ENCODE results near the gene MESP2. TPM values are rescaled to one million over a fixed set of nuclear protein-coding genes. Genes with fewer than 3 reads are reported as not detected.

The MESP2 gene
- total and polyA plus RNA-seq, 9 of the 15 experiments (the other 6 are each of a cell fraction or from before 2014, with no cell fraction given): 0.08 to 0.82 (median 0.37) TPM

- POLR2A ChIA-PET: interaction anchor here (1.1 kb wide), 1 partner anchor 9 kb away, joined by 3 read pairs; no protein-coding TSS in a partner anchor
- CTCF ChIA-PET (ENCODE audit: low intra/inter-chr PET ratio): no interaction called here
- no peaks in the 10 kb centered on the region; the same call in 1 of the 2 replicates for H4K20me1 ChIP-seq (replicated peaks; ENCODE audit: control insufficient read depth, insufficient read depth, low read length)
- TF ChIP-seq TEAD4 (IDR thresholded peaks at IDR 0.05; ENCODE audit: low read length) (0 out of 2 replicates have a peak, but pooled peaks have one; percentile 20), TEAD4 (CRISPR knock-in tag; IDR thresholded peaks at IDR 0.05; ENCODE audit: borderline replicate concordance) (no peak), NFXL1 (CRISPR knock-in tag; IDR thresholded peaks at IDR 0.05) (no peak), L3MBTL2 (IDR thresholded peaks at IDR 0.05) (peak; percentile 41)
- H2AFZ ChIP-seq (ENCODE audit: low read depth, low read length): 0 out of 2 replicates have a peak overlapping the region, but pooled peaks have one; percentile 0
- H3K9ac ChIP-seq (ENCODE audit: insufficient read depth in 1 of 2, low read depth in 2 of 2, low read length in 2 of 2): no peak overlapping the region; a peak in 1 of 4 replicates
- in situ Hi-C loops (cut with MboI) (no loop called here), intact Hi-C loops (cut with micrococcal nuclease) (no loop called here)
- H3K4me3 ChIP-seq: no peak overlapping the region
- 31% methylated on average over 3 of the region's 3 CpGs for WGBS (ENCODE audit: insufficient coverage, low coverage, missing lambda C conversion rate)
- DNase-seq (ENCODE audit: extremely low read depth in 1 of 4, low spot score in 3 of 4) (no peak), ATAC-seq (no peak), FAIRE-seq (no peak)
- peaks cover 13 to 25% of the 10 kb centered on the region in 2 experiments; a peak in 4 of 5 replicates for H3K4me1 ChIP-seq (replicated peaks in 1 of 2; ENCODE audit: control insufficient read depth in 2 of 2, insufficient read depth in 2 of 2, low read length in 2 of 2)
- H3K4me2 ChIP-seq (ENCODE audit: insufficient read depth, low read length): no peak overlapping the region
- no peaks in the 10 kb centered on the region for H3K27me3 ChIP-seq (ENCODE audit: control insufficient read depth in 2 of 2, insufficient read depth in 2 of 2, low read length in 2 of 2)
- peaks cover 3% of the 10 kb centered on the region for H3K9me1 ChIP-seq (ENCODE audit: control insufficient read depth, insufficient read depth, low read length)
- BruUV-seq (replicated peaks): no TSS peak
- H3K9me3 ChIP-seq (replicated peaks; ENCODE audit: control insufficient read depth, insufficient read depth, low read depth, low read length): no peaks in the 10 kb centered on the region
- H3K79me2 ChIP-seq (ENCODE audit: control insufficient read depth, insufficient read depth, low read length): no peaks in the 10 kb centered on the region
- no peak overlapping the region for H3K27ac ChIP-seq (ENCODE audit: extremely low read depth, low read depth, low read length)
- no peaks in the 10 kb centered on the region for H3K36me3 ChIP-seq (ENCODE audit: control insufficient read depth, insufficient read depth, low read length)
Observed at GRCh38 chr15:89769366-89769765, 6.8 kb upstream of the MESP2 start.

DNA sequence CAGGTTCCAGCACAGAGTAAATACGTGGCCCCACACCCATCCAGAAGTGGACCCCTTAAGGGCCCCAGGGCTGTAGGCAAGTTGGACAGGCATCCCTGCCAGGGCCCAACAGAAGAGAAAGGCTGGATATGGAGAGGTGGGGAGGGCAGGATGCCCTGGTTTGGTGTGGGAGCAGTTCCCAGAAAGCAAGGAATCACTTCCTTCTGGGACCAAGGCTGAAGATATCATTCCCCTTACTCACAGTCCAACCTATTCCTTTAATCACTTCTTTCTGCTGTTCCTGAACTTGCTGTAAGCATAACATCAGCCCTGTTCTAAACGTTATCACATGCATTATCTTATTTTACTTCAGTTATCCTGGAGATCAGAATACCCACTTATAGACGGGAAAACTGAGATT is 6.1 kb upstream of the MESP2 start:
- H3K27ac ChIP-seq (ENCODE audit: extremely low read depth, low read depth, low read length): no peak overlapping the region
- H2AFZ ChIP-seq (ENCODE audit: low read depth, low read length): no peak overlapping the region
- H3K79me2 ChIP-seq (ENCODE audit: control insufficient read depth, insufficient read depth, low read length): no peaks in the 10 kb centered on the region
- peaks cover 13 to 25% of the 10 kb centered on the region in 2 experiments; a peak in 4 of 5 replicates for H3K4me1 ChIP-seq (replicated peaks in 1 of 2; ENCODE audit: control insufficient read depth in 2 of 2, insufficient read depth in 2 of 2, low read length in 2 of 2)
- TF ChIP-seq U2AF1 (optimal IDR thresholded peaks at IDR 0.05; ENCODE audit: low read depth, low read length): no peak
- TF ChIP-seq THRB (CRISPR knock-in tag; conservative IDR thresholded peaks at IDR 0.05): no peak
- TF ChIP-seq BCOR (IDR thresholded peaks at IDR 0.05): no peak
- no peak for TF ChIP-seq NR2F6 (CRISPR knock-in tag; IDR thresholded peaks at IDR 0.05)
- TF ChIP-seq ZNF778 (CRISPR knock-in tag; IDR thresholded peaks at IDR 0.05): no peak
- TF ChIP-seq ZBTB1 (CRISPR knock-in tag; IDR thresholded peaks at IDR 0.05; ENCODE audit: borderline replicate concordance, low read depth): no peak
- no peak for TF ChIP-seq EP300 (IDR thresholded peaks at IDR 0.05; ENCODE audit: low read length)
- no peak for TF ChIP-seq CBX5 (IDR thresholded peaks at IDR 0.05; ENCODE audit: borderline replicate concordance, low read depth)
- no peak for TF ChIP-seq ELF1 (tag; IDR thresholded peaks at IDR 0.05)
- TF ChIP-seq MED1 (CRISPR knock-in tag; IDR thresholded peaks at IDR 0.05; ENCODE audit: borderline replicate concordance): no peak
- no peak for TF ChIP-seq HNRNPUL1 (IDR thresholded peaks at IDR 0.05; ENCODE audit: low read length)
- TF ChIP-seq HDAC1 (IDR thresholded peaks at IDR 0.05): no peak
- no peak for TF ChIP-seq CCNT2 (IDR thresholded peaks at IDR 0.05; ENCODE audit: borderline replicate concordance, extremely low read depth, insufficient read length, low read depth, low read length)
- no peaks in the 10 kb centered on the region for H3K36me3 ChIP-seq (ENCODE audit: control insufficient read depth, insufficient read depth, low read length)
- no peak overlapping the region; a peak in 1 of 4 replicates for H3K9ac ChIP-seq (ENCODE audit: insufficient read depth in 1 of 2, low read depth in 2 of 2, low read length in 2 of 2)
- peaks cover 3% of the 10 kb centered on the region for H3K9me1 ChIP-seq (ENCODE audit: control insufficient read depth, insufficient read depth, low read length)
- H4K20me1 ChIP-seq (replicated peaks; ENCODE audit: control insufficient read depth, insufficient read depth, low read length): no peaks in the 10 kb centered on the region; the same call in 1 of the 2 replicates
- FAIRE-seq (no peak), DNase-seq (ENCODE audit: extremely low read depth in 1 of 4, low spot score in 3 of 4) (no peak), ATAC-seq (no peak)
- H3K4me2 ChIP-seq (ENCODE audit: insufficient read depth, low read length): no peak overlapping the region
- no peaks in the 10 kb centered on the region for H3K27me3 ChIP-seq (ENCODE audit: control insufficient read depth in 2 of 2, insufficient read depth in 2 of 2, low read length in 2 of 2)
- CTCF ChIA-PET (ENCODE audit: low intra/inter-chr PET ratio): no interaction called here
- BruUV-seq (replicated peaks): no TSS peak
- POLR2A ChIA-PET: no interaction called here
- intact Hi-C loops (cut with micrococcal nuclease): no loop called here
- H3K4me3 ChIP-seq: no peak overlapping the region
- WGBS (ENCODE audit: insufficient coverage, low coverage, missing lambda C conversion rate): 11% methylated on average over 3 of the region's 3 CpGs
- no peaks in the 10 kb centered on the region for H3K9me3 ChIP-seq (replicated peaks; ENCODE audit: control insufficient read depth, insufficient read depth, low read depth, low read length)
- in situ Hi-C loops (cut with MboI): no loop called here
